Astrocyte (in vitro differentiated cells and primary cell): ENCODE data around the gene ZCWPW2. TPM values are rescaled to one million over a fixed set of nuclear protein-coding genes. Genes with fewer than 3 reads are reported as not detected.

Source experiments
- DNase-seq: peaks from one replicate; pipeline ENCODE4 v3.0.0-alpha.2; 2010; ENCODE audit warnings: low read depth
- FAIRE-seq: peaks from 2 replicates; lab custom pipeline; 2011; peaks lifted over from hg19 to GRCh38; lab: Jason Lieb, UNC
- H2AFZ ChIP-seq: 2 replicates; pipeline ENCODE4 v1.6.0; 2012; ENCODE audit warnings: low read depth, low read length, inconsistent platforms
- H3K27ac ChIP-seq: 2 replicates; pipeline ENCODE4 v1.5.1; 2011; ENCODE audit warnings: low read depth, low read length, inconsistent platforms
- H3K27me3 ChIP-seq: 2 replicates; pipeline ENCODE4 v1.6.0; 2011; ENCODE audit warnings: low read length, inconsistent platforms; ENCODE audit not compliant: insufficient read depth
- H3K36me3 ChIP-seq: 2 replicates; pipeline ENCODE4 v1.5.1; 2011; ENCODE audit warnings: low read length, inconsistent platforms; ENCODE audit not compliant: insufficient read depth
- H3K4me1 ChIP-seq: 2 replicates; pipeline ENCODE4 v1.5.1; 2011; ENCODE audit warnings: low read length, inconsistent platforms; ENCODE audit not compliant: insufficient read depth
- H3K4me2 ChIP-seq: 2 replicates; pipeline ENCODE4 v1.6.0; 2012; ENCODE audit warnings: low read length, inconsistent platforms
- H3K4me3 ChIP-seq: 2 replicates; pipeline ENCODE4 v1.5.1; 2011; ENCODE audit warnings: low read depth, mild to moderate bottlenecking, low read length, inconsistent platforms; ENCODE audit not compliant: insufficient read depth
- H3K79me2 ChIP-seq: 2 replicates; pipeline ENCODE4 v1.6.0; 2012; ENCODE audit warnings: mild to moderate bottlenecking, low read length, inconsistent platforms; ENCODE audit not compliant: insufficient read depth
- H3K9ac ChIP-seq: 2 replicates; pipeline ENCODE4 v1.6.0; 2012; ENCODE audit warnings: mild to moderate bottlenecking, low read length, inconsistent platforms
- H3K9me3 ChIP-seq: 2 replicates; pipeline ENCODE4 v1.5.1; 2012; ENCODE audit warnings: low read depth, mild to moderate bottlenecking, low read length, inconsistent platforms; ENCODE audit not compliant: insufficient read depth
- H4K20me1 ChIP-seq: 2 replicates; pipeline ENCODE4 v1.6.0; 2012; ENCODE audit warnings: low read length, inconsistent platforms; ENCODE audit not compliant: insufficient read depth
- H3K27ac Mint-ChIP-seq: one replicate; pipeline ENCODE4 v1.8.0; 2021; ENCODE audit warnings: mild to moderate bottlenecking, mixed read lengths; ENCODE audit not compliant: unreplicated experiment
- H3K27me3 Mint-ChIP-seq: one replicate; pipeline ENCODE4 v1.8.0; 2021; ENCODE audit warnings: low read depth, mixed read lengths; ENCODE audit not compliant: unreplicated experiment
- H3K36me3 Mint-ChIP-seq: one replicate; pipeline ENCODE4 v1.8.0; 2021; ENCODE audit warnings: low read depth, mixed read lengths; ENCODE audit not compliant: unreplicated experiment
- H3K4me1 Mint-ChIP-seq: one replicate; pipeline ENCODE4 v1.8.0; 2021; ENCODE audit warnings: low read depth, mixed read lengths; ENCODE audit not compliant: unreplicated experiment
- H3K4me3 Mint-ChIP-seq: one replicate; pipeline ENCODE4 v1.8.0; 2021; ENCODE audit warnings: mild to moderate bottlenecking, moderate library complexity, mixed read lengths; ENCODE audit not compliant: unreplicated experiment
- H3K9me3 Mint-ChIP-seq: one replicate; pipeline ENCODE4 v1.8.0; 2021; ENCODE audit warnings: mild to moderate bottlenecking, mixed read lengths; ENCODE audit not compliant: unreplicated experiment
- EZH2 ChIP-seq: IDR thresholded peaks from 2 replicates; pipeline ENCODE4 v1.6.1; 2012; ENCODE audit warnings: mild to moderate bottlenecking, low read length, inconsistent platforms; ENCODE audit not compliant: insufficient read depth
- total RNA-seq: library from RNA; stranded (reverse); gene quantifications from 2 replicates; pipeline ENCODE4 v1.2.1, GENCODE V29; 2021
- TF ChIP-seq, protein P1 (sequence below): IDR thresholded peaks from 2 replicates; pipeline ENCODE4 v1.5.1; 2011; ENCODE audit warnings: low read depth, mild to moderate bottlenecking, inconsistent platforms, low read length, moderate library complexity; ENCODE audit not compliant: insufficient read depth

ZCWPW2 gene
- total RNA-seq, 1 donor from 2014 or later, result 0.57 TPM

DNA sequence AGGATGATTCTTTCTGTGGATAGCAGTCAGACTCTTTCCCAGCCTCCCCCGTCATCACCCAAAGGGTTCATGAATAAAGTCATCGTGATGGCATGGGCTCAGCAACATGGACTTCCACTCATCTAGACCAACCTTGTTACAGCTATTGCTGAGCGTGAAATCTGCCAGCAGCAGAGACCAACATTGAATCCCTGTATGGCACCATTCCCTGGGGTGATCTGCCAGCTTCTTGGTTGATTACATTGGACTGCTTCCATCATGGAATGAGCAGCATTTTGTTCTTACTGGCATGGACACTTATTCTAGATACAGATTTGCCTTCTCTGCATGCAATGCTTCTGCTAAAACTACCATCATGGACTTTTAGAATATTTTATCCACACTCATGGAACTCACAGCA is 195.7 kb downstream of the ZCWPW2 start:
- Histone ChIP-seq H3K4me2 (no peak overlapping the region), H3K36me3 (no peaks in the 10 kb centered on the region), H3K4me1 (no peaks in the 10 kb centered on the region), H3K27ac (no peak overlapping the region), H3K9me3 (peaks cover 2% of the 10 kb centered on the region), H2AFZ (no peak overlapping the region), H3K27me3 (no peaks in the 10 kb centered on the region), H3K9ac (no peak overlapping the region), H4K20me1 (no peaks in the 10 kb centered on the region), H3K79me2 (no peaks in the 10 kb centered on the region), H3K4me3 (no peak overlapping the region)
- FAIRE-seq (no peak), DNase-seq (no peak)
- H3K4me3 Mint-ChIP-seq, result no peak overlapping the region
- no peaks in the 10 kb centered on the region for H3K27me3 Mint-ChIP-seq
- H3K27ac Mint-ChIP-seq, result no peak overlapping the region
- TF ChIP-seq, protein P1, sequence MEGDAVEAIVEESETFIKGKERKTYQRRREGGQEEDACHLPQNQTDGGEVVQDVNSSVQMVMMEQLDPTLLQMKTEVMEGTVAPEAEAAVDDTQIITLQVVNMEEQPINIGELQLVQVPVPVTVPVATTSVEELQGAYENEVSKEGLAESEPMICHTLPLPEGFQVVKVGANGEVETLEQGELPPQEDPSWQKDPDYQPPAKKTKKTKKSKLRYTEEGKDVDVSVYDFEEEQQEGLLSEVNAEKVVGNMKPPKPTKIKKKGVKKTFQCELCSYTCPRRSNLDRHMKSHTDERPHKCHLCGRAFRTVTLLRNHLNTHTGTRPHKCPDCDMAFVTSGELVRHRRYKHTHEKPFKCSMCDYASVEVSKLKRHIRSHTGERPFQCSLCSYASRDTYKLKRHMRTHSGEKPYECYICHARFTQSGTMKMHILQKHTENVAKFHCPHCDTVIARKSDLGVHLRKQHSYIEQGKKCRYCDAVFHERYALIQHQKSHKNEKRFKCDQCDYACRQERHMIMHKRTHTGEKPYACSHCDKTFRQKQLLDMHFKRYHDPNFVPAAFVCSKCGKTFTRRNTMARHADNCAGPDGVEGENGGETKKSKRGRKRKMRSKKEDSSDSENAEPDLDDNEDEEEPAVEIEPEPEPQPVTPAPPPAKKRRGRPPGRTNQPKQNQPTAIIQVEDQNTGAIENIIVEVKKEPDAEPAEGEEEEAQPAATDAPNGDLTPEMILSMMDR, result no peak
- TF ChIP-seq EZH2, result no peak
- H3K36me3 Mint-ChIP-seq, result no peaks in the 10 kb centered on the region
- no peaks in the 10 kb centered on the region for H3K4me1 Mint-ChIP-seq
- peaks cover 13% of the 10 kb centered on the region for H3K9me3 Mint-ChIP-seq

DNA sequence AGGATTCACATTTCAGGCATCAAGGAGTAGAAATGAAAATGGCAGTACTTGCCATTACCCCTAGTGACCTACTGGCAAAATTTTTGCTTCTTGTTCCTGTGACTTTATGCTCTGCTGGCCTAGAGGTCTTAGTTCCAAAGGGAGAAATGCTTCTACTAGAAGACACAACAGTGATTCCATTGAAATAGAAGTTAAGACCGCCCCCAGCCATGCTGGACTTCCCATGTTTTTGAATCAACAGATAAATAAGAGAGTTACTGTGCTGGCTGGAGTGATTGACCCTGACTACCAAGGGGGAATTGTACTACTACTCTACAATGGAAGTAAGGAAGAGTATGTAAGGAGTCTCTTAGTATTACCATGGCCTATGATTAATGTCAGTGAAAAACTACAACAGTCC is 196.3 kb downstream of the ZCWPW2 start:
- Mint-ChIP-seq H3K4me3 (no peak overlapping the region), H3K9me3 (peaks cover 11% of the 10 kb centered on the region), H3K36me3 (no peaks in the 10 kb centered on the region), H3K27me3 (no peaks in the 10 kb centered on the region), H3K4me1 (no peaks in the 10 kb centered on the region), H3K27ac (no peak overlapping the region)
- DNase-seq, result no peak
- H3K4me3 ChIP-seq, result no peak overlapping the region
- no peak overlapping the region for H2AFZ ChIP-seq
- H3K36me3 ChIP-seq, result no peaks in the 10 kb centered on the region
- no peak for FAIRE-seq
- H4K20me1 ChIP-seq, result no peaks in the 10 kb centered on the region
- no peaks in the 10 kb centered on the region for H3K4me1 ChIP-seq
- TF ChIP-seq EZH2, result no peak
- TF ChIP-seq, protein P1, result no peak
- no peak overlapping the region for H3K9ac ChIP-seq
- peaks cover 2% of the 10 kb centered on the region for H3K9me3 ChIP-seq
- H3K27ac ChIP-seq, result no peak overlapping the region
- H3K79me2 ChIP-seq, result no peaks in the 10 kb centered on the region
- H3K4me2 ChIP-seq, result no peak overlapping the region
- H3K27me3 ChIP-seq, result no peaks in the 10 kb centered on the region

DNA sequence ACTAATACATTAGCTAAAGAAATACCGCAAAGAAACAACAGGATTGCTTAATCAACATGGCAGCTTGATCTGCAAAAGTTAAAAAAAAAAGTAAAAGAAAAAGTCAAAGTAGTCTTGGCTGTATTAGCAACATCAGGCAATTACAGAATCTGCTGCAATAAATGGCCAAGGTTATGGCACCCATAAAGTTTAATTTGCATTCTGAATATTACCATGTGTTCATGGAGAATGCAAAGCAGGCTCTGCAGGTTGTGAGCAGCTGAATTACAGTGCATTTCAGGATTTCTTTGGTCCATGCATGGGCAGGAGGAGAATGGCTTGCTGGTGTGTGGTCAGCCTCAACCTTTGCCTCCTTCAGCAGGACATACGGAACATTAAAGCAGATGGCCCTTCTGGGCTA is 199.2 kb downstream of the ZCWPW2 start:
- no peaks in the 10 kb centered on the region for H3K27me3 Mint-ChIP-seq
- Histone ChIP-seq H3K36me3 (no peaks in the 10 kb centered on the region), H2AFZ (no peak overlapping the region), H3K9me3 (peaks cover 2% of the 10 kb centered on the region), H4K20me1 (no peaks in the 10 kb centered on the region), H3K27ac (no peak overlapping the region), H3K4me2 (no peak overlapping the region), H3K79me2 (no peaks in the 10 kb centered on the region), H3K4me3 (no peak overlapping the region), H3K4me1 (no peaks in the 10 kb centered on the region), H3K27me3 (no peaks in the 10 kb centered on the region), H3K9ac (no peak overlapping the region)
- no peaks in the 10 kb centered on the region for H3K36me3 Mint-ChIP-seq
- H3K27ac Mint-ChIP-seq, result no peak overlapping the region
- H3K4me3 Mint-ChIP-seq, result no peak overlapping the region
- H3K9me3 Mint-ChIP-seq, result no peaks in the 10 kb centered on the region
- H3K4me1 Mint-ChIP-seq, result no peaks in the 10 kb centered on the region
- no peak for DNase-seq
- TF ChIP-seq EZH2, result no peak
- TF ChIP-seq, protein P1, result no peak
- FAIRE-seq, result no peak
